GM12801 (cell line): Measurements from ENCODE around the gene GYPC.

Experiments
- CTCF ChIP-seq: IDR thresholded peaks from one replicate; pipeline ENCODE4 v1.5.1; 2011; ENCODE audit warnings: control low read depth; ENCODE audit not compliant: insufficient read length; ENCODE audit errors: extremely low read depth

GYPC gene

GRCh38 chr2:126703311-126703710 lies 47.4 kb downstream of the GYPC start:
- TF ChIP-seq CTCF, result no peak

GRCh38 chr2:126704434-126705160 lies 48.6 kb downstream of the GYPC start:
- no peak for TF ChIP-seq CTCF

DNA sequence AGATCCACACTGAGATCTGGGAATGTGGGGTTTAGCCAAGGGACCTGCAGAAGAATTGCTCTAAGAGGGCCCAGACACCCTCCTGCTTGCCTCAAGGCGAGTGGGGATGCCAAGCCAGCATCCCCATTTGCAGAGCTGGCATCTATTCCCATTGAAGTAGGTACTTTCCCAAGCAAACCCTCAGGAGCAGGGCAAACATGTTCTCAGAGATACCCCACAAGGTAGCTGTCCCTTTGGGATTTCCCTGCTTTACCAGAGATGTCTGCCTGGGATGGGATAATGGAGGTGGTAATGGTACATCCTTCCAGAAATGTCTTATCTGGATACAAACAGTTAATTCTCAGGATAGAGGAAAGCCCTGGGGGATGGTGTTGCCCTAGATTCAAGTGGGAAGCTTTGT lies 51.2 kb downstream of the GYPC start:
- TF ChIP-seq CTCF, result no peak

GRCh38 chr2:126707941-126708340 lies 52.0 kb downstream of the GYPC start:
- TF ChIP-seq CTCF, result no peak

DNA sequence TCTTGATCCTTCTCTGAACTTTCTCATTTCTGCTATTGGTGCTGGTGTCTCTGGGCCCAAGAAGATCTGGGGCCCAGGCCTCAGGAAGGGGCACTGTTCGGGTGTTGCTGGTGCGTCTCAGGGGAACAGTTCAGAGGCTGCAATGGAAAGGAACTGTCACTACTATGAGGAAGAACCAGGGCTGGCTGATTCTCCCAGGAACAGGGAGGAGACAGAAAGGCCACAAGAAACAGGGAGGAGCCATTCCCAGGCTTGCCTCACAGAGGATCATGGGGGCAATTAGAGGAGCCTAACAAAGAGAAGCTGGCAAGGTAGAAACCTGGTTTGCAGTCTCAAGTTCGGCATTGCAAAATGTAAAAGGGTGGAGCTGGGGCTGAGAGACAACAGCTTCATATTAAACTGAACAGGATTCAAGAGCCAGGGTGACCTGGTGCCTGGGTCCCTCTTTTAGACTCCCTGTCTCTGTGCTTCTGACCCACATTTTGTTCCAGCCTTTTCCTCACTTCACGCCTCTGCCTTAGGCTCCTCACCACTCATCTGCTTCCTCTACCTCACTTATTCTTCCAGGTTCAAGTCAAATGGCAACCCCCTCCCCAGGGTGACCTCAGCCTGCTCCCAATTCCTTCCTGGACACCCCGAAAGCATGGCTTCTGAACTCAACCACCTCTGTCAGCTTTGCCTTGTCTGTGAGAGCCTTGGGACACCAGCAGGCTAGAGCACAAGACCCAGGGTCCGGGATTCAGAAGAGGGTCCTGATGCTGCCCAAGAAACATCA lies 58.4 kb downstream of the GYPC start:
- TF ChIP-seq CTCF, result no peak

DNA sequence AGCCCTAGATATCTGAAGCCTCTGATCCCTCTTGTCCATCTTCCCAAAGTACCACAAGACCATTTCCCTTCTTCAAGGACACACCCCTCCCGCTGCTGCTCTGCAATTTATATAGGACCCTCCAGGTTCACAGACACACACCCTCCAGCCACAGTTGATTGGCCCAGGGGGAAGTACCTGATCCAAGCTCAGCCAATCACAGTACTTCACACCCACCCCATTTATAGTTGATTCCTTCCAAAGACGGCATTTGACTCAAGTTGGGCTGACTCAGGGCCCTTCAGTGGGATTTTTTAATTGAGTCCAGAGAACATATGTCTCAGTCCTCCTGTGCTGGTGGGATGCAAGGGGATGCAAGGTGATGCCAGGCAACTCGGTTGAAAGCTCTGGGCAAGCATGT lies 59.2 kb downstream of the GYPC start:
- no peak for TF ChIP-seq CTCF

DNA sequence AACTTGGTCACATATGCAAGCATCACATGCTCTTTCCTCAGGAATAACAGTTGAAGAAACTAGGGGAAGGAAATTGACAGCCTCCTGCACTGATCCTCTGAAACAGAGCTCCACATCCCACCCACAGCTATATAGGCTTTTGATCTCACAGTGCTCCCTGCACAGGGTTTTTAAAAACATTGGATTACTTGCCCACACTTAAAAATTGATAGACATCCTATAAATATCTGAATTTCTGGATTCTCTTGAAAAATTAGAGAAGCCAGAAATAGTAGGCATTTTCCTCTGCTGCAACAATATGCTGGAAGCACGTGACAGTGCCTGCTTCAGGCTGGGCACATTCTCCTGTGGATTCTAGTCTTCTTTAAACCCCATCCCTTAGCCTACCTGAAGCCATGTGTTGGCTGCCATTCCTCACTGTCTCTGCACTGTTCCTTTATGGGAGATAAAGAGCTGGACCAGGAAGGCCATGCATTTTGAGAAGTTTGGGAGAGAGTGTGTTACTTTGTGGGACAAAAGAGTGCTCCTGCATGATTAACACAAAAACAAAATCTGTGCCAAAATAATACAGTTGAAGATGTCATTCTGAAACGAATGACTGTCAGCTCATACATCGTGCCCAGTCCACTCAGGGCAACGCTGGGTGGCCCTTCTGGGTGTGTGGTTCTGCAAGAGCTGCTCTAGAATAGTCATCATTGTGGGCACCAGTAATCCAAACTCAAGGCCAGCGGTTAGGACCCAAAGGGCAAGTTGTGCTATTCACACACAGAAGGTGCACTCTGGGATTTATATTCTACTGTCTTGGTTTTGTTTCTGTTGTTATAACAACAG lies 59.8 kb downstream of the GYPC start:
- TF ChIP-seq CTCF, result no peak
